Fibroblast of the aortic adventitia (primary cell): ENCODE measurements around the gene IFITM1. TPM values are rescaled to one million over a fixed set of nuclear protein-coding genes. Genes with fewer than 3 reads are reported as not detected.
"Not testable (repeated sequence)": the region's sequence is repeated elsewhere in the genome, so short reads cannot be mapped to it uniquely, and the experiment has no call there.

Experiments
- DNase-seq: peaks from one replicate; pipeline ENCODE4 v3.0.0-alpha.2; 2010; ENCODE audit warnings: low read depth
- H3K4me3 ChIP-seq: 2 replicates; pipeline ENCODE4 v1.5.1; 2011; ENCODE audit warnings: low read depth, mild to moderate bottlenecking, control low read depth, low read length, moderate library complexity
- total RNA-seq: library from RNA; depleted of rRNA; stranded (reverse); fragments of >200 nt; gene quantifications from 2 replicates; pipeline ENCODE4 v1.2.3, GENCODE V29; 2012; ENCODE audit warnings: low replicate concordance
- TF ChIP-seq, protein P1 (sequence below): IDR thresholded peaks from 2 replicates; pipeline ENCODE4 v1.5.1; 2011; ENCODE audit warnings: mild to moderate bottlenecking, low read length, control low read depth, inconsistent platforms; ENCODE audit not compliant: insufficient read depth

IFITM1 gene
- total RNA-seq, 1 donor, result 24.2 TPM

DNA sequence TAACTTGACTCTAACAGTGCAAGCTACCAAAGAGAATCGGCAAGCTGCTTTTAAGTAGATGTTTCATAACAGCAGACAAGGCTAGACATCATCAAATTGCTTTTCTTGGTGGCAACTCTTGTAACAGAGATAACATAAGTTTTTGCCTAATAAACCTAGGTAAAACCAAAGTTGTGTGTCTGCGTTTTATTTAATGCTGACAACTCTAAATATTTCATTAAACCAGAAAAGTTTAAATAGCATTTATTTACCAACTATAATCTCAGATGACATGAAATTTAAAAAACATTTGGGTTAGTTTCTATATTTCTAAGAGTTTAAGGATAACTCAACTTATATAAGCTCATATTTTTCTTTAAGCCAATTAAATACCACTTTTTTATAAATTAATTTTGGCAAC, 26.1 kb downstream of the IFITM1 start:
- DNase-seq, result no peak
- TF ChIP-seq, protein P1, sequence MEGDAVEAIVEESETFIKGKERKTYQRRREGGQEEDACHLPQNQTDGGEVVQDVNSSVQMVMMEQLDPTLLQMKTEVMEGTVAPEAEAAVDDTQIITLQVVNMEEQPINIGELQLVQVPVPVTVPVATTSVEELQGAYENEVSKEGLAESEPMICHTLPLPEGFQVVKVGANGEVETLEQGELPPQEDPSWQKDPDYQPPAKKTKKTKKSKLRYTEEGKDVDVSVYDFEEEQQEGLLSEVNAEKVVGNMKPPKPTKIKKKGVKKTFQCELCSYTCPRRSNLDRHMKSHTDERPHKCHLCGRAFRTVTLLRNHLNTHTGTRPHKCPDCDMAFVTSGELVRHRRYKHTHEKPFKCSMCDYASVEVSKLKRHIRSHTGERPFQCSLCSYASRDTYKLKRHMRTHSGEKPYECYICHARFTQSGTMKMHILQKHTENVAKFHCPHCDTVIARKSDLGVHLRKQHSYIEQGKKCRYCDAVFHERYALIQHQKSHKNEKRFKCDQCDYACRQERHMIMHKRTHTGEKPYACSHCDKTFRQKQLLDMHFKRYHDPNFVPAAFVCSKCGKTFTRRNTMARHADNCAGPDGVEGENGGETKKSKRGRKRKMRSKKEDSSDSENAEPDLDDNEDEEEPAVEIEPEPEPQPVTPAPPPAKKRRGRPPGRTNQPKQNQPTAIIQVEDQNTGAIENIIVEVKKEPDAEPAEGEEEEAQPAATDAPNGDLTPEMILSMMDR, result no peak
- no peak overlapping the region for H3K4me3 ChIP-seq

DNA sequence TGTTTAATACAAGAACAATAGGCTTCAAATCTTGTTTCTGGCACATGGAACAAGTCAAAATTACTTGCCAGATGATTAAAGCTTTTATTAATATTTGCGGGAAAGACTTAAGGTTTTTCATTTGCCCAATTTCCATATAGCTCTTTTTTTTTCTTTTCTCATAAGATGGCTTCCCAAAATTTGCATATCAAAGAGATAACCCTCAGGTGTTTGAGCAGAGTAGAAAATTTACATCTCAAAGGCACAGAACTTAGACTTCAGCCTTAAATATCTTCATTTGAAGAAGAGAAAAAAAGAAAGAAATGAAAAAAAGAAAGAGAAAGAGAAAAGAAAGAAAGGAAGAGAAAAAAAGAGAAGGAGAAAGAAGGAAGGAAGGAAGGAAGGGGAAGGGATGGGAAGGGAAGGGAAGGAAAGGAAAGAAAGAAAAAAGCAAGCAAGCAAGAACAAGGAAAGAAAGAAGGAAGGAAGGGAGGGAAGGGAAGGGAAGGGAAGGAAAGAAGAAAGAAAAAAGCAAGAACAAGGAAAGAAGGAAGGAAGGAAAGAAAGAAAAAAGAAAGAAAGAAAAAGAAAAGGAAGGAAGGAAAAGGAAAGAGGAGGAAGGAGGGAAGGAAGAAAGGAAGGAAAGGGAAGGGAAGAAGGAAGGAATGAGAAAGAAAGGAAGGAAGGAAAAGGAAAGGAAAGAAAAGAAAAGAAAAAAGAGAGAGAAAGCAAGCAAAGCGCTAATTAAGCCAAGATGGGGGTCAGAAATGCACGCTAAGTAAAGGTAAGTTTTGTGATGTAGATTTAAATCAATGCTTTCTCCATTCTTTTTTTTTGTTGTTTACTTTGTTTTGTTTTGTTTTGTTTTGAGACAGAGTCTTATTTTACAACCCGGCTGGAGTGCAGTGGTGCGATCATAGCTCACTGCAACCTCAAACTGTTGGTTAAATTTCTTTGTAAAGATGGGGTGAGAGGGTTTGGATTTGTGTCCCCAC, 27.0 kb downstream of the IFITM1 start:
- no peak overlapping the region for H3K4me3 ChIP-seq
- TF ChIP-seq, protein P1, result no peak
- DNase-seq, result peak; percentile 47

GRCh38 chr11:342328-342727, 28.5 kb downstream of the IFITM1 start:
- TF ChIP-seq, protein P1, result no peak
- no peak overlapping the region for H3K4me3 ChIP-seq
- DNase-seq, result peak; percentile 73

- TF ChIP-seq, protein P1, result no peak
- DNase-seq, result no peak
- H3K4me3 ChIP-seq, result no peak overlapping the region
Observed at GRCh38 chr11:344836-345578, 31.2 kb downstream of the IFITM1 start.

DNA sequence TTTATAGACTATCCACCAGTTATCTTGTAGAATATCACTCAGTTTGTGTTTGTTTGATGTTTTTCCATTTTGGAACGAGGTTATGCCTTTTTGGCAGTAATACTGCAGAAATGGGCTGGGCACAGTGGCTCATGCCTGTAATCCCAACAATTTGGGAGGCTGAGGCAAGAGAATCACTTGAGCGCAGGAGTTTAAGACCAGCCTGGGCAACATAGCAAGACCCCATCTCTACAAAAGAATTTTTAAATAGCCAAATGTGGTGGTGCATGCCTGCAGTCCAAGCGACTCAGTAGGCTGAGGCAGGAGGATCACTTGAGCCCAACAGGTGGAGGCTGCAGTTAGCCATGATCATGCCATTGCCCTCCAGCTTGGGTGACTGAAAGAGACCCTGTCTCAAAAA, 32.7 kb downstream of the IFITM1 start:
- no peak for DNase-seq
- no peak overlapping the region for H3K4me3 ChIP-seq
- TF ChIP-seq, protein P1, result no peak

DNA sequence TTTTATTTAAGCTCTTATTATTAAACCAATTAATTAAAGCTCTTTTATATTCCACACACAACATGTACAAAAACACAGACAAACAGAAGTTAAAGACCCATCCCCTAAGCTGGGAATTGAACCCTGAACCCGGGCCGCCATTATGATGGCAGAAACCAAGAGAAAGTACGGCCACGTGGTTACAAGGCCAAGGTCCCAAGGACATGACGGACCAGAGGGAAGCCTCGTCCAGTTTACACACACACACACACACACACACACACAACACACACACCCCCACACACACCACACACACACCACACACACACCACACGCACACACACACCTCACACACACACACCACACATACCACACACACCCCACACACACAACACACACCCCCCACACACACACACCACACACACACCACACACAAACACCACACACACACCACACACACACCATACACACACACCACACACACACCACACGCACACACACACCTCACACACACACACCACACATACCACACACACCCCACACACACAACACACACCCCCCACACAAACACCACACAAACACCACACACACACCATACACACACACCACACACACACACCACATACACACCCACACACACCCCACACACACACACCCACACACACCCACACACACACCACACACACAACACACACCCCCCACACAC, 35.6 kb downstream of the IFITM1 start:
- not testable (repeated sequence) for DNase-seq, H3K4me3 ChIP-seq

DNA sequence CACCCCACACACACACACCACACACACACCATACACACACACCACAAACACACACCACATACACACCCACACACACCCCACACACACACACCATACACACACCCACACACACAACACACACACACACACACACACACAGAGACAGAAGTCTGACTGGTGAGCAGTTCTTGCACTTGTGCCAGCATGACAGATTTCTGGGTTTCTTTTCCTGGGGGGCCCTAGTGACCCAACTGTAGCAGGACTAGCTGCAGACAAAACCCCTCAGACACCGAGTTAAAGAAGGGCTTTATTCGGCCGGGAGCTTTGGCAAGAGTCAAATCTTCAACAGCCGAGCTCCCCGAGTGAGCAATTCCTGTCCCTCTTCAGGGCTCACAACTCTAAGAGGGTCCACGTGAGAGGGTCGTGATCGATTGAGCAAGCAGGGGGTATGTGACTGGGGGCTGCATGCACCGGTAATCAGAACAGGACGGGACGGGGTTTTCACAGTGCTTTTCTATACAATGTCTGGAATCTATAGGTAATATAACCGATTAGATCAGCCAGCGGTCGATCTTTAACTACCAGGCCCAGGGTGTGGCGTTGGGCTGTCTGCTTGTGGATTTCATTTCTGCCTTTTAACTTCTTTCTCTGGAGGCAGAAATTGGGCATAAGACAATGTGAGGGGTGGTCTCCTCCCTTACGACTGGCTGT, 36.3 kb downstream of the IFITM1 start:
- not testable (repeated sequence) for DNase-seq

More for the DNA sequence above, 36.3 kb downstream of the IFITM1 start:
- H3K4me3 ChIP-seq, result not testable (repeated sequence)
